ENCODE results near the gene PRPF40A.

GRCh38 chr2:152759290-152760072 lies 42.2 kb upstream of the PRPF40A start:
- TF ChIP-seq EZH2phosphoT487 (IDR thresholded peaks at IDR 0.05; ENCODE audit: low read depth, severe bottlenecking, unreplicated experiment) (no peak), CTCF (IDR thresholded peaks at IDR 0.05; ENCODE audit: poor library complexity) (no peak)
